ENCODE results near the gene BTF3.

DNA sequence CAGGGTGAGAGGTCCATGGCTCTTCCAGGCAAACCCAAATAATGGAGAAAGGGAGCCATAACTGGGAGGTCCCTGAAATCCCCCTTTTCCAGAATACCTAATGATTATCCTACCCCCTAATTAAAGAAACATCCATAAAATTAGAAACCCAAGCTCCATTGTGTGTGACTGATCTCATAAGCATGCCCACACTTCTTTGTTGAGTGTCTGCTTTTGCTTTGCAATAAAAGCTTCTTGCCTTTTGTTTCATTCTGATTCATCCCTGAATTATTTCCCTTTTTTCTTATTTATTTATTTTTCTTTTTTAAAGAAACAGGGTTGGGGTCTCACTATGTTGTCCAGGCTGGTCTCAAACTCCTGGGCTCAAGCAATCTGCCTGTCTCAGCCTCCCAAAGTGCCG lies 33.1 kb downstream of the BTF3 start:
- TF ChIP-seq, protein P1, sequence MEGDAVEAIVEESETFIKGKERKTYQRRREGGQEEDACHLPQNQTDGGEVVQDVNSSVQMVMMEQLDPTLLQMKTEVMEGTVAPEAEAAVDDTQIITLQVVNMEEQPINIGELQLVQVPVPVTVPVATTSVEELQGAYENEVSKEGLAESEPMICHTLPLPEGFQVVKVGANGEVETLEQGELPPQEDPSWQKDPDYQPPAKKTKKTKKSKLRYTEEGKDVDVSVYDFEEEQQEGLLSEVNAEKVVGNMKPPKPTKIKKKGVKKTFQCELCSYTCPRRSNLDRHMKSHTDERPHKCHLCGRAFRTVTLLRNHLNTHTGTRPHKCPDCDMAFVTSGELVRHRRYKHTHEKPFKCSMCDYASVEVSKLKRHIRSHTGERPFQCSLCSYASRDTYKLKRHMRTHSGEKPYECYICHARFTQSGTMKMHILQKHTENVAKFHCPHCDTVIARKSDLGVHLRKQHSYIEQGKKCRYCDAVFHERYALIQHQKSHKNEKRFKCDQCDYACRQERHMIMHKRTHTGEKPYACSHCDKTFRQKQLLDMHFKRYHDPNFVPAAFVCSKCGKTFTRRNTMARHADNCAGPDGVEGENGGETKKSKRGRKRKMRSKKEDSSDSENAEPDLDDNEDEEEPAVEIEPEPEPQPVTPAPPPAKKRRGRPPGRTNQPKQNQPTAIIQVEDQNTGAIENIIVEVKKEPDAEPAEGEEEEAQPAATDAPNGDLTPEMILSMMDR (IDR thresholded peaks at IDR 0.05), result no peak
- TF ChIP-seq POLR2A (IDR thresholded peaks at IDR 0.05), result no peak

Data from body of pancreas (tissue), 4 donors.